GM18520 (cell line): ENCODE measurements around the gene MVP.

ENCODE experiments used
- ATAC-seq: cut with Tn5 transposase; IDR thresholded peaks from one replicate; pipeline ENCODE4 v1.9.1; 2021; ENCODE audit not compliant: unreplicated experiment

Gene MVP

GRCh38 chr16:29841631-29842030, 21.4 kb downstream of the MVP start:
- ATAC-seq = no peak

GRCh38 chr16:29842732-29843346, 22.6 kb downstream of the MVP start:
- ATAC-seq = no peak

- ATAC-seq = no peak
These were observed 23.7 kb downstream of the MVP start for GRCh38 chr16:29843931-29844330.

GRCh38 chr16:29844575-29845331, 24.5 kb downstream of the MVP start:
- no peak for ATAC-seq

- ATAC-seq = no peak
These were observed 25.4 kb downstream of the MVP start for GRCh38 chr16:29845656-29846055.

- no peak for ATAC-seq
These were observed 28.4 kb downstream of the MVP start for GRCh38 chr16:29848420-29849297.

- no peak for ATAC-seq
These were observed 29.2 kb downstream of the MVP start for GRCh38 chr16:29849505-29849904.

GRCh38 chr16:29850998-29851397, 30.7 kb downstream of the MVP start:
- ATAC-seq = no peak

- no peak for ATAC-seq
These were observed 32.4 kb downstream of the MVP start for GRCh38 chr16:29852654-29853053.

GRCh38 chr16:29854520-29855100, 34.3 kb downstream of the MVP start:
- no peak for ATAC-seq

GRCh38 chr16:29857133-29857760, 37.0 kb downstream of the MVP start:
- ATAC-seq = no peak

- no peak for ATAC-seq
These were observed 38.0 kb downstream of the MVP start for GRCh38 chr16:29858149-29858849.

- no peak for ATAC-seq
These were observed 38.7 kb downstream of the MVP start for GRCh38 chr16:29858974-29859373.

GRCh38 chr16:29860218-29860617, 40.0 kb downstream of the MVP start:
- no peak for ATAC-seq

GRCh38 chr16:29862383-29862883, 42.2 kb downstream of the MVP start:
- peak; percentile 6 for ATAC-seq

- peak; percentile 72 for ATAC-seq
These were observed 42.8 kb downstream of the MVP start, which contains the start of gene CDIPT for GRCh38 chr16:29862884-29863668. CDIPT (minus strand) TSS chr16:29863226; CDS start chr16:29862857, 369 bp downstream.

- no peak for ATAC-seq
These were observed 43.4 kb downstream of the MVP start for GRCh38 chr16:29863669-29863984.

GRCh38 chr16:29864205-29864604, 43.9 kb downstream of the MVP start:
- no peak for ATAC-seq

GRCh38 chr16:29868396-29869009, 48.2 kb downstream of the MVP start:
- ATAC-seq = no peak
